SK-N-SH (cell line): ENCODE results near the gene CDC42BPG. TPM values are rescaled to one million over a fixed set of nuclear protein-coding genes. Genes with fewer than 3 reads are reported as not detected.

Experiments used
- CTCF ChIA-PET: fragments of 300-600, 350-600 bp; formaldehyde crosslinking; extraction: SDS; loops from one replicate; lab custom pipeline; 2021; lab: Yijun Ruan, JAX
- POLR2A ChIA-PET: fragments of 350-600 bp; sonication (Branson Sonifier 250); formaldehyde crosslinking; extraction: SDS; loops from one replicate; lab custom pipeline; 2020; ENCODE audit warnings: antibody characterized with exemption, inconsistent platforms; lab: Yijun Ruan, JAX
- DNase-seq: peaks from one replicate; pipeline ENCODE4 v3.0.0; 2012
- H2AFZ ChIP-seq: fragments of 200-600 bp; sonication (generic); 2 replicates; pipeline ENCODE4 v1.8.1; 2016; ENCODE audit warnings: antibody characterized with exemption, mild to moderate bottlenecking, low read depth
- H3F3A ChIP-seq: fragments of 200-600 bp; sonication (generic); replicated peaks from 2 replicates; pipeline ENCODE3; 2016; ENCODE audit warnings: antibody characterized with exemption, mild to moderate bottlenecking; ENCODE audit not compliant: insufficient read depth
- H3K27ac ChIP-seq, 2 experiments: fragments of 200-500 bp in 1 of 2; fragments of 200-600 bp in 1 of 2; sonication (Bioruptor generic) in 1 of 2; sonication (generic), shearing (Covaris generic) in 1 of 2; 2 replicates each; pipeline versions ENCODE4 v1.5.1 to v1.6.1; 2014 to 2016; ENCODE audit warnings: low read depth in 2 of 2, inconsistent platforms in 1 of 2, low read length in 1 of 2, mild to moderate bottlenecking in 1 of 2, mixed read lengths in 1 of 2
- H3K27me3 ChIP-seq: fragments of 200-600 bp; sonication (generic), shearing (Covaris generic); 2 replicates; pipeline ENCODE4 v1.6.1; 2016; ENCODE audit warnings: mixed run types; ENCODE audit not compliant: insufficient read depth
- H3K36me3 ChIP-seq, 2 experiments: fragments of 200-500 bp in 1 of 2; fragments of 200-600 bp in 1 of 2; sonication (Bioruptor generic) in 1 of 2; sonication (generic) in 1 of 2; replicated peaks in 1 of 2; 2 replicates each; pipeline versions ENCODE3 to v1.5.1; 2014 to 2016; ENCODE audit warnings: low read length in 1 of 2, mild to moderate bottlenecking in 1 of 2; ENCODE audit not compliant: insufficient read depth in 2 of 2, control insufficient read depth in 1 of 2
- H3K4me1 ChIP-seq, 2 experiments: fragments of 200-500 bp in 1 of 2; fragments of 200-600 bp in 1 of 2; sonication (Bioruptor generic) in 1 of 2; sonication (generic), shearing (Covaris generic) in 1 of 2; 2 replicates each; pipeline versions ENCODE4 v1.5.1 to v1.6.1; 2014 to 2016; ENCODE audit warnings: low read depth in 1 of 2, low read length in 1 of 2, mixed run types in 1 of 2; ENCODE audit not compliant: insufficient read depth in 2 of 2, control insufficient read depth in 1 of 2
- H3K4me2 ChIP-seq: fragments of 200-600 bp; sonication (generic), shearing (Covaris generic); 2 replicates; pipeline ENCODE4 v1.6.1; 2017; ENCODE audit warnings: mixed run types
- H3K4me3 ChIP-seq, 2 experiments: fragments of 200-500 bp in 1 of 2; fragments of 200-600 bp in 1 of 2; sonication (Bioruptor generic) in 1 of 2; sonication (generic), shearing (Covaris generic) in 1 of 2; 2 replicates each; pipeline versions ENCODE4 v1.5.1 to v1.8.1; 2014 to 2016; ENCODE audit warnings: low read depth in 2 of 2, inconsistent platforms in 1 of 2, low read length in 1 of 2, mild to moderate bottlenecking in 1 of 2, mixed read lengths in 1 of 2, moderate library complexity in 1 of 2
- H3K79me2 ChIP-seq: fragments of 200-600 bp; sonication (generic); 2 replicates; pipeline ENCODE4 v1.8.1; 2017; ENCODE audit warnings: mild to moderate bottlenecking; ENCODE audit not compliant: insufficient read depth
- H3K9ac ChIP-seq: fragments of 200-600 bp; sonication (generic); 2 replicates; pipeline ENCODE4 v1.6.1; 2017; ENCODE audit warnings: mixed run types
- H3K9me2 ChIP-seq: fragments of 200-600 bp; sonication (generic); 2 replicates; pipeline ENCODE4 v1.6.1; 2017; ENCODE audit warnings: mixed run types
- H3K9me3 ChIP-seq: fragments of 200-600 bp; sonication (generic); 2 replicates; pipeline ENCODE4 v1.6.1; 2017; ENCODE audit warnings: mixed run types, mild to moderate bottlenecking, moderate library complexity
- H4K20me1 ChIP-seq: fragments of 200-600 bp; sonication (generic); 2 replicates; pipeline ENCODE4 v1.6.1; 2017; ENCODE audit warnings: mild to moderate bottlenecking, mixed run types; ENCODE audit not compliant: insufficient read depth
- CTCF ChIP-seq: fragments of 200-600 bp; sonication (generic); IDR thresholded peaks from 2 replicates; pipeline ENCODE4 v1.6.1; 2017; ENCODE audit warnings: antibody characterized with exemption, mild to moderate bottlenecking, moderate library complexity
- ELF1 ChIP-seq: IDR thresholded peaks from 2 replicates; pipeline ENCODE4 v1.4.0; 2012
- FOXJ3 ChIP-seq: sonication (generic); formaldehyde crosslinking; IDR thresholded peaks from 2 replicates; pipeline ENCODE4 v1.5.1; 2020; ENCODE audit warnings: mild to moderate bottlenecking, missing genetic modification reagents
- GABPA ChIP-seq: IDR thresholded peaks from 2 replicates; pipeline ENCODE4 v1.4.0; 2012; ENCODE audit warnings: low read depth, mild to moderate bottlenecking
- GATA2 ChIP-seq: sonication (generic); formaldehyde crosslinking; IDR thresholded peaks from 2 replicates; pipeline ENCODE4 v1.5.0; 2020; ENCODE audit warnings: mild to moderate bottlenecking, missing genetic modification reagents
- JUND ChIP-seq: IDR thresholded peaks from 2 replicates; pipeline ENCODE4 v1.4.0; 2012
- MAX ChIP-seq: IDR thresholded peaks from 2 replicates; pipeline ENCODE4 v1.4.0; 2012; ENCODE audit warnings: low read depth
- MXI1 ChIP-seq: IDR thresholded peaks from 2 replicates; pipeline ENCODE4 v1.6.1; 2012; ENCODE audit warnings: mild to moderate bottlenecking, low read depth, low read length, improper control_type of control experiment
- RCOR1 ChIP-seq: fragments of 150-350 bp; IDR thresholded peaks from 2 replicates; pipeline ENCODE4 v1.6.1; 2017; ENCODE audit warnings: antibody characterized with exemption, low read length
- REST ChIP-seq: IDR thresholded peaks from 2 replicates; pipeline ENCODE4 v1.6.1; 2012; ENCODE audit warnings: mild to moderate bottlenecking, low read depth, low read length, moderate library complexity
- RXRA ChIP-seq: IDR thresholded peaks from 2 replicates; pipeline ENCODE4 v1.4.0; 2012; ENCODE audit warnings: low read depth, mild to moderate bottlenecking, borderline replicate concordance
- SMC3 ChIP-seq: IDR thresholded peaks from 2 replicates; pipeline ENCODE4 v1.6.1; 2012; ENCODE audit warnings: low read depth, low read length, improper control_type of control experiment
- TAF1 ChIP-seq: IDR thresholded peaks from 2 replicates; pipeline ENCODE4 v1.6.1; 2012; ENCODE audit warnings: low read depth, mild to moderate bottlenecking, low read length, moderate library complexity, borderline replicate concordance
- TCF12 ChIP-seq: IDR thresholded peaks from 2 replicates; pipeline ENCODE4 v1.4.0; 2012
- USF2 ChIP-seq: fragments of 150-350 bp; IDR thresholded peaks from 2 replicates; pipeline ENCODE4 v1.6.1; 2017; ENCODE audit warnings: antibody characterized with exemption, low read length, low read depth, borderline replicate concordance
- YY1 ChIP-seq: IDR thresholded peaks from 2 replicates; pipeline ENCODE4 v1.4.0; 2012; ENCODE audit warnings: low read depth, mild to moderate bottlenecking
- ZBTB33 ChIP-seq: IDR thresholded peaks from 2 replicates; pipeline ENCODE4 v1.4.0; 2012; ENCODE audit warnings: low read depth, borderline replicate concordance
- WGBS: methylation state at CpG from one replicate; pipeline ENCODE4 v1.1.6; 2017; ENCODE audit warnings: low lambda C conversion rate; 5-methylcytosine and 5-hydroxymethylcytosine counted together
- polyA plus RNA-seq, 3 experiments: library from polyadenylated mRNA; depleted of rRNA; stranded (reverse); fragments of >200 nt; gene quantifications; 2 replicates each; pipeline ENCODE4 v1.2.3, GENCODE V29; 2012

Gene CDC42BPG
- polyA plus RNA-seq, 1 of the 3 experiments (the other 2 are of a cell fraction), result 0.33 TPM

GRCh38 chr11:64862987-64863390, 18.5 kb upstream of the CDC42BPG start:
- no peaks in the 10 kb centered on the region for H3K9me3 ChIP-seq
- ChIA-PET CTCF (interaction anchor here (0.9 to 5.3 kb wide), 7 partner anchors 14 to 222 kb away, joined by 3 to 40 read pairs (median 6); partner anchors contain the start of genes CDC42BPG and EHD1), POLR2A (no interaction called here)
- peaks cover 0 to 6% of the 10 kb centered on the region in 2 experiments; a peak in 1 of 4 replicates for H3K4me1 ChIP-seq
- DNase-seq, result no peak
- H2AFZ ChIP-seq, result no peak overlapping the region
- WGBS, result 89% methylated on average over 7 of the region's 9 CpGs
- no peaks in the 10 kb centered on the region for H3K9me2 ChIP-seq
- H3K27ac ChIP-seq, result no peak overlapping the region
- H3K9ac ChIP-seq, result no peak overlapping the region
- TF ChIP-seq TCF12, result no peak
- TF ChIP-seq REST, result no peak
- no peak for TF ChIP-seq GATA2 (CRISPR knock-in tag)
- no peak for TF ChIP-seq MXI1
- TF ChIP-seq ZBTB33, result no peak
- no peak for TF ChIP-seq RCOR1
- no peak for TF ChIP-seq TAF1
- no peak for TF ChIP-seq SMC3
- TF ChIP-seq YY1, result no peak
- TF ChIP-seq ELF1, result no peak
- TF ChIP-seq RXRA, result no peak
- TF ChIP-seq JUND, result no peak
- no peak for TF ChIP-seq MAX
- TF ChIP-seq USF2, result no peak
- TF ChIP-seq GABPA, result no peak
- no peak for TF ChIP-seq FOXJ3 (CRISPR knock-in tag)
- no peak for TF ChIP-seq CTCF
- H3K4me2 ChIP-seq, result no peak overlapping the region
- H3K4me3 ChIP-seq, result no peak overlapping the region
- no peaks in the 10 kb centered on the region for H3K27me3 ChIP-seq
- H3K79me2 ChIP-seq, result peaks cover 86% of the 10 kb centered on the region
- peaks cover 6% of the 10 kb centered on the region for H3F3A ChIP-seq
- H4K20me1 ChIP-seq, result peaks cover 61% of the 10 kb centered on the region
- H3K36me3 ChIP-seq, result peaks cover 7 to 11% of the 10 kb centered on the region in 2 experiments
